ENCODE results near the gene GALE.
"Not testable (repeated sequence)": the region's sequence is repeated elsewhere in the genome, so short reads cannot be mapped to it uniquely, and the experiment has no call there.

Gene GALE

GRCh38 chr1:23791516-23792047 is 9.0 kb downstream of the GALE start:
- DNase-seq, result no peak

- DNase-seq, result peak; percentile 60
These were observed 9.6 kb downstream of the GALE start, which contains the start of gene LYPLA2 for GRCh38 chr1:23790696-23791515. TSS of gene LYPLA2 (plus strand) at chr1:23791145. CDS start at chr1:23792683, 1,538 bp downstream.

- DNase-seq, result no peak
These were observed 11.9 kb downstream of the GALE start for GRCh38 chr1:23788695-23789094.

- DNase-seq, result no peak
These were observed 12.9 kb downstream of the GALE start for GRCh38 chr1:23787701-23788100.

- DNase-seq, result no peak
These were observed 15.7 kb downstream of the GALE start for GRCh38 chr1:23784846-23785245.

- not testable (repeated sequence) for DNase-seq
These were observed 17.4 kb downstream of the GALE start for GRCh38 chr1:23783141-23783540.

GRCh38 chr1:23779826-23780371 is 20.7 kb downstream of the GALE start:
- DNase-seq, result no peak

GRCh38 chr1:23777979-23778814 is 22.4 kb downstream of the GALE start, which contains the start of gene PITHD1:
TSS of gene PITHD1 (plus strand) at chr1:23778418. CDS start at chr1:23778516, 98 bp downstream.
- DNase-seq, result peak; percentile 68

GRCh38 chr1:23776217-23776616 is 24.3 kb downstream of the GALE start:
- DNase-seq, result no peak

GRCh38 chr1:23774174-23774880 is 26.2 kb downstream of the GALE start:
- DNase-seq, result no peak

- DNase-seq, result no peak
These were observed 27.7 kb downstream of the GALE start for GRCh38 chr1:23772854-23773242.

GRCh38 chr1:23772049-23772853 is 28.3 kb downstream of the GALE start:
- DNase-seq, result peak; percentile 34

GRCh38 chr1:23768733-23769132 is 31.8 kb downstream of the GALE start:
- DNase-seq, result no peak

GRCh38 chr1:23763041-23763577 is 37.4 kb downstream of the GALE start:
- no peak for DNase-seq

- DNase-seq, result no peak
These were observed 41.3 kb downstream of the GALE start for GRCh38 chr1:23759277-23759676.

GRCh38 chr1:23757812-23758211 is 42.7 kb downstream of the GALE start:
- no peak for DNase-seq

GRCh38 chr1:23756676-23757075 is 43.9 kb downstream of the GALE start:
- no peak for DNase-seq

- no peak for DNase-seq
These were observed 47.6 kb downstream of the GALE start for GRCh38 chr1:23752909-23753308.

GRCh38 chr1:23751815-23752200 is 48.7 kb downstream of the GALE start:
- no peak for DNase-seq

GRCh38 chr1:23751050-23751814 is 49.3 kb downstream of the GALE start:
- no peak for DNase-seq

- DNase-seq, result no peak
These were observed 52.5 kb downstream of the GALE start for GRCh38 chr1:23748016-23748415.

All from NCI-H2081 treated with DMSO at 0.1 percent for 48 hours (cell line).